ENCODE data around the gene ROBO2. TPM values are rescaled to one million over a fixed set of nuclear protein-coding genes. Genes with fewer than 3 reads are reported as not detected.

Gene ROBO2
- total and polyA plus RNA-seq, 8 donors = 0.65 to 4.3 (median 1.6) TPM

DNA sequence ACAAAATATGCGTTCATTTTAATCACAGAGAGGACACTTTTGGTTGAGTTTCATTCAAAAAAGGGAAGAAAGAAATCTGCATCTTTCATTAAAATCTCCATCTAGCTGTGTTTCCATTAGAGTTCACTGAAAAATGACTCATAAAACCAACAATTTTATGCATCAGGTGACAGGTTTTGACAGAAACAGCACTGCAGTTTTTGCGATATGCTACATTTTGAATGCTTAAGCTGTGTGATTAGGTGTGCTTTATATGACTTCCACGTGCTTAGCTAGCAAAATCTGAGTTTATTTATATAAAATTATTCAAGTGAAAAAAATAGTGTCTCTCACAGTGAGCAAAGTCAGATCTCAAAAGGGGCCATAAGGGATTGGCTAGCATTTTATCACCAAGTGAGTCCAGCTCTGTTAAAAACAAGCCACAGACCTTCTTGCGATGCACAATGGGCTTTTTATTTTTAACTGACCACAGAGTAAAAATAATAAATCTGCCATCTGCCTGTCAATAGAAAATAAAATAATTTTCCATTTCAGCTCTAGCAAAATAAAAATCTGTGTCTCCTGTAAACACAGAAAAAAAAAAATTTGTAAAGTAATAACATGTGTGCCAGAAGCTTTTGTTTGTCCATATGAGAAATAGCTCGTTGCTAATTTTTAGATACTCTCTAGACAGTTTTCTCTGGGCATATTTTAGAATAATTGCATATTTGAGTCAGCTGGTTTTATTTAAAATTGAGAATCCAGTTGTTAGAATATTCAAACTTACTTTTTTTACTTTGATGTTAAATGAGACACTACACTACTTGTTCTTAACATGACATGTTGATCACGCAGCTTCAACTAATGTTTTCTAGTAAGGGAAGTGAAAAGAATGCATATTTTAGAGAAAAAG is 409.8 kb downstream of the ROBO2 start:
- WGBS, 2 donors = 55 to 64% methylated on average over 6 of the region's 6 CpGs

GRCh38 chr3:77456431-77456830 is 416.5 kb downstream of the ROBO2 start:
- no peak for ATAC-seq
- Histone ChIP-seq H3K4me1 (no peaks in the 10 kb centered on the region), H3K4me3 (no peak overlapping the region), H3K36me3 (no peaks in the 10 kb centered on the region), H3K27me3 (no peaks in the 10 kb centered on the region), H3K9me3 (no peaks in the 10 kb centered on the region), H3K27ac (no peak overlapping the region)
- intact Hi-C loops (cut with DNase I) = no loop called here
- DNase-seq = no peak
- WGBS, 2 donors = 0 to 36% methylated on average over 1 of the region's 1 CpG
- TF ChIP-seq CTCF (IDR thresholded peaks at IDR 0.05) = no peak
- no peak for FAIRE-seq

More for the DNA sequence above, 409.8 kb downstream of the ROBO2 start:
- intact Hi-C loops (cut with DNase I) = no loop called here
- Histone ChIP-seq H3K27me3 (no peaks in the 10 kb centered on the region), H3K36me3 (no peaks in the 10 kb centered on the region), H3K4me3 (no peak overlapping the region), H3K27ac (peak overlapping the region in 1 of 4 donors; percentile 18), H3K9me3 (no peaks in the 10 kb centered on the region), H3K4me1 (no peaks in the 10 kb centered on the region)
- no peak for DNase-seq
- no peak for FAIRE-seq
- peak in 2 of 4 donors; percentile 30 to 65 for ATAC-seq
- TF ChIP-seq CTCF (IDR thresholded peaks at IDR 0.05) = no peak

- no peak for TF ChIP-seq CTCF (IDR thresholded peaks at IDR 0.05)
- ATAC-seq (no peak), FAIRE-seq (no peak), DNase-seq (no peak)
- H3K27ac ChIP-seq = no peak overlapping the region
- no peaks in the 10 kb centered on the region for H3K36me3 ChIP-seq
- H3K27me3 ChIP-seq = no peaks in the 10 kb centered on the region
- H3K4me3 ChIP-seq = no peak overlapping the region
- no peaks in the 10 kb centered on the region for H3K4me1 ChIP-seq
- no peaks in the 10 kb centered on the region for H3K9me3 ChIP-seq
- WGBS, 2 donors = 38 to 46% methylated on average over 1 of the region's 1 CpG
- intact Hi-C loops (cut with DNase I) = no loop called here
Observed at GRCh38 chr3:77456906-77457305, 417.0 kb downstream of the ROBO2 start.

DNA sequence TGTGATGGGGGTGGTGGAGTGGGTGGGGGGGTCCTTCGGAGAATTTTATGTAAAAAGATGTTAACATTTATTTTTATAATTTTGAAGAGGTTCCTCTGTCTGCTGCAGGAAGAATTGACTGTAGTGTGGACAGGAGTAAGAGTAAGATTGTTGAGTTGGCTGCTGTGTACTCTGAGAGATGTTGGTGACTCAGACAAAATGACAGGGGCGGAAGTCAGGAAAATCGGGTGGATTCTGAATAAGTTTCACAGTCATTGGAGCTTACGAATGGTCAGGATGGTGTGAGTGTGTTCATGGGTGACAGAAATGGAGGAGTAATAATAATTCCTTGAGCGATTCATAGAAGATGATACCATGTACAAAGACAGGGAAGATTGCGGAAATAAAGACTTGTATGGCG is 420.0 kb downstream of the ROBO2 start:
- no peak for DNase-seq
- ATAC-seq = no peak
- Histone ChIP-seq H3K4me1 (no peaks in the 10 kb centered on the region), H3K36me3 (no peaks in the 10 kb centered on the region), H3K27me3 (no peaks in the 10 kb centered on the region), H3K4me3 (no peak overlapping the region), H3K27ac (no peak overlapping the region), H3K9me3 (no peaks in the 10 kb centered on the region)
- no peak for FAIRE-seq
- no peak for TF ChIP-seq CTCF (IDR thresholded peaks at IDR 0.05)
- intact Hi-C loops (cut with DNase I) = no loop called here
- WGBS, 2 donors = 73 to 86% methylated on average over 7 of the region's 7 CpGs

- no peak for DNase-seq
- no peak for FAIRE-seq
- no peak overlapping the region for H3K27ac ChIP-seq
- no peaks in the 10 kb centered on the region for H3K4me1 ChIP-seq
- H3K4me3 ChIP-seq = no peak overlapping the region
- ATAC-seq = no peak
- no peaks in the 10 kb centered on the region for H3K27me3 ChIP-seq
- H3K36me3 ChIP-seq = no peaks in the 10 kb centered on the region
- intact Hi-C loops (cut with DNase I) = no loop called here
- WGBS, 2 donors = 55 to 80% methylated on average over 3 of the region's 3 CpGs
- H3K9me3 ChIP-seq = no peaks in the 10 kb centered on the region
- TF ChIP-seq CTCF (IDR thresholded peaks at IDR 0.05) = no peak
Observed at GRCh38 chr3:77460326-77460725, 420.4 kb downstream of the ROBO2 start.

All from pancreas (tissue), 10 donors.